ENCODE data around the gene CAGE1.

The CAGE1 gene

DNA sequence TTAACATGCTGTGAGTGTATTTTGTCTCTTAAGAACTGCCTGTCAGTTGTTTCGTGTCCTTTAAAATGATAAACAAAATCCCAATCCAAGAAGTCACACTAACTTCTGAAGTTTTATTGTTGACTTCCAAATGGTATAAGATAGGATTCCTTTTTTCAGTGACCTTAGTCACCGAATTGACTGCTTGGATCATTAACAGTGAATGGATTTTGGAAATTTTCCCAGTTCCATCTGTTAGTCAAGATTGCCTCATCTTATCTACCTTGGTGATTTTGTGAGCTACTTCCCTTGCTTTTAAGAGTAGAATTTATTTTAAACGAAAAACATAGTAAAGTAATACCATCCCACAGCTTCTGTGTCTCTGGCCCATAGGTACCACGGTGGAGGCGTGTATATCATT is 15.0 kb upstream of the CAGE1 start:
- TF ChIP-seq, protein P1, sequence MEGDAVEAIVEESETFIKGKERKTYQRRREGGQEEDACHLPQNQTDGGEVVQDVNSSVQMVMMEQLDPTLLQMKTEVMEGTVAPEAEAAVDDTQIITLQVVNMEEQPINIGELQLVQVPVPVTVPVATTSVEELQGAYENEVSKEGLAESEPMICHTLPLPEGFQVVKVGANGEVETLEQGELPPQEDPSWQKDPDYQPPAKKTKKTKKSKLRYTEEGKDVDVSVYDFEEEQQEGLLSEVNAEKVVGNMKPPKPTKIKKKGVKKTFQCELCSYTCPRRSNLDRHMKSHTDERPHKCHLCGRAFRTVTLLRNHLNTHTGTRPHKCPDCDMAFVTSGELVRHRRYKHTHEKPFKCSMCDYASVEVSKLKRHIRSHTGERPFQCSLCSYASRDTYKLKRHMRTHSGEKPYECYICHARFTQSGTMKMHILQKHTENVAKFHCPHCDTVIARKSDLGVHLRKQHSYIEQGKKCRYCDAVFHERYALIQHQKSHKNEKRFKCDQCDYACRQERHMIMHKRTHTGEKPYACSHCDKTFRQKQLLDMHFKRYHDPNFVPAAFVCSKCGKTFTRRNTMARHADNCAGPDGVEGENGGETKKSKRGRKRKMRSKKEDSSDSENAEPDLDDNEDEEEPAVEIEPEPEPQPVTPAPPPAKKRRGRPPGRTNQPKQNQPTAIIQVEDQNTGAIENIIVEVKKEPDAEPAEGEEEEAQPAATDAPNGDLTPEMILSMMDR (IDR thresholded peaks at IDR 0.05; ENCODE audit: insufficient read depth, low read length, missing control alignments): no peak
- no peak for DNase-seq (ENCODE audit: low read depth, low spot score)
- POLR2A ChIA-PET: interaction anchor here (0.8 kb wide), 1 partner anchor 113 kb away, joined by 3 read pairs; no protein-coding TSS in a partner anchor
- H3K4me3 ChIP-seq (ENCODE audit: low read depth, low read length): no peak overlapping the region
- CTCF ChIA-PET: no interaction called here

DNA sequence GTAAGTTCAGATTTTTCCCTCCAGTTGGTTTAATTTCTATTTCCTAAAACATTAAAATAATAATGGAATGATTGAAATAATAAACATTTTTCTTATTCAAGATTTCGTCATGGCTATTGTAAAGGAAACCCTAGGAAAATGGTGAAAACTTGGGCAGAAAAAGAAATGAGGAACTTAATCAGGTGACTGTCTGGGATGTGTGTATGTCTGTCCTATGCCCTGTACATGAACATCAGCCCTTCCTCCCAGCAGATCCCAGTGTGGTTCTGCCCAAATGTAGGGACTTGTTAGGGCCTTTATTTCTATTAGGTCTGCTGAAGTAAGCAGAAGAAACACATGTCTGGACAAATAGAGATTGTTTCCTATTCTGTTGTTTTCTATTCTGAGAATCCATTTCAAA is 13.2 kb upstream of the CAGE1 start:
- TF ChIP-seq, protein P1 (IDR thresholded peaks at IDR 0.05; ENCODE audit: insufficient read depth, low read length, missing control alignments): no peak
- no peak for DNase-seq (ENCODE audit: low read depth, low spot score)
- no peak overlapping the region for H3K4me3 ChIP-seq (ENCODE audit: low read depth, low read length)
- ChIA-PET POLR2A (no interaction called here), CTCF (no interaction called here)

DNA sequence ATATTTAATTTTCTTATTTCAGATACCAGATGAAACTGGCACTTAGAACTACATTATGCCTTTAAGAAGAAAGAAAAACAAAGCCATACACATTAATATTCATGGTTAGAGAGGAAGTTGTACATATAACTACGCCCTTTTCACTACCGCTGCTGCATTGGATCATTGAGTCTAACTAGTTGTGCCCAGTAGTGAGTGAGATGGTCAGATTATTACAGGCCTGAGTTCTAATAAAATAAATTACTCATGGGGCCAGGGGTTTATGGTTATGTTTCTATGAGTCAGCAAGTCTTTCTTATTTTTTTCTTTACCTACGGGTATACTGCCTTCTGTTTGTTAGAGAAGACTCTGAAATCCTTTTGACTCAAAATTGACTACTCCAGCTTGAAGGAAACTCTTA is 11.5 kb upstream of the CAGE1 start:
- H3K4me3 ChIP-seq (ENCODE audit: low read depth, low read length): no peak overlapping the region
- CTCF ChIA-PET: interaction anchor here (1.4 kb wide), 1 partner anchor 10 kb away, joined by 3 read pairs; no protein-coding TSS in a partner anchor
- no peak for DNase-seq (ENCODE audit: low read depth, low spot score)
- POLR2A ChIA-PET: no interaction called here
- TF ChIP-seq, protein P1 (IDR thresholded peaks at IDR 0.05; ENCODE audit: insufficient read depth, low read length, missing control alignments): no peak

DNA sequence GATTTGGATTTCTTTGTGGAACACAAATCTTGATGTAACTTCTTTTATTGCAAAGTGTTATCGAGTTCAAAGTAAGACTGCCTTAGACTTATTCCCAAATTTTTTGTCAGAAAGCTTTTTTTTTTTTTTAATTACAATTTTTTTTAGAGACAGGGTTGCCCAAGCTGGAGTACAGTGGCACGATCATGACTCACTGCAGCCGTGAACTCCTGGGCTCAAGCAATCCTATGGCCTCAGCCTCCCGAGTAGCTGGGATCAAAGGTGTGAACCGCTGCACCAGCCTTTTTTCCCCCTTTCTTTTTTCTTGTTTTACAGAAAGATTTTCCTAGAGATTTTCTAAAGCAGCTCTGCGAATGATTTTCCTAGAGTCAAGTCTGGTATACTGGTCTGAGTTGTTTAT is 2.9 kb upstream of the CAGE1 start:
- H3K4me3 ChIP-seq (ENCODE audit: low read depth, low read length): no peak overlapping the region
- POLR2A ChIA-PET: no interaction called here
- DNase-seq (ENCODE audit: low read depth, low spot score): no peak
- TF ChIP-seq, protein P1 (IDR thresholded peaks at IDR 0.05; ENCODE audit: insufficient read depth, low read length, missing control alignments): no peak
- CTCF ChIA-PET: interaction anchor here (0.5 to 2.3 kb wide), 2 partner anchors 188 to 223 kb away, joined by 3 to 9 read pairs; no protein-coding TSS in a partner anchor

DNA sequence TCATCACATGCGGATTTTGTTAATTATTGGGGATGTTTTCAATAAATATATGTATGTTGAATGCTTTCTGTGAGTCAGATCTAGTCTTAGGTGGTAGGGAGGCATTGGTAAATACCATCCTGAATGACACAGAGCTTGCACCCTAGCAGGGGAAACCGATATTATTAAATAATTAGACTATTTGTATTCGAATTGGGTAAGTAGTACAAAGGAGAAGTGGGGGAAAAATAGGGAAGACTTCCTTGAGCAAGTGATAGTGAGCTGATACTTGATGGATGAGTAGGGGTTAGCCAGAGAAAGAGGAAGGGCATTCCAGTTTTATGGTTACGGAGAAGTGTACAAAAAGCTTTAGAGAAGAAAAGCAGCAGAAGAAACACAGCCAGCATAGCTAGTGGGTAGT is 1.6 kb upstream of the CAGE1 start:
- CTCF ChIA-PET: interaction anchor here (1.0 to 2.3 kb wide), 6 partner anchors 10 to 667 kb away, joined by 3 to 9 read pairs (median 3); no protein-coding TSS in a partner anchor
- POLR2A ChIA-PET: no interaction called here
- no peak for DNase-seq (ENCODE audit: low read depth, low spot score)
- peak overlapping the region; percentile 88 for H3K4me3 ChIP-seq (ENCODE audit: low read depth, low read length)
- TF ChIP-seq, protein P1 (IDR thresholded peaks at IDR 0.05; ENCODE audit: insufficient read depth, low read length, missing control alignments): no peak

DNA sequence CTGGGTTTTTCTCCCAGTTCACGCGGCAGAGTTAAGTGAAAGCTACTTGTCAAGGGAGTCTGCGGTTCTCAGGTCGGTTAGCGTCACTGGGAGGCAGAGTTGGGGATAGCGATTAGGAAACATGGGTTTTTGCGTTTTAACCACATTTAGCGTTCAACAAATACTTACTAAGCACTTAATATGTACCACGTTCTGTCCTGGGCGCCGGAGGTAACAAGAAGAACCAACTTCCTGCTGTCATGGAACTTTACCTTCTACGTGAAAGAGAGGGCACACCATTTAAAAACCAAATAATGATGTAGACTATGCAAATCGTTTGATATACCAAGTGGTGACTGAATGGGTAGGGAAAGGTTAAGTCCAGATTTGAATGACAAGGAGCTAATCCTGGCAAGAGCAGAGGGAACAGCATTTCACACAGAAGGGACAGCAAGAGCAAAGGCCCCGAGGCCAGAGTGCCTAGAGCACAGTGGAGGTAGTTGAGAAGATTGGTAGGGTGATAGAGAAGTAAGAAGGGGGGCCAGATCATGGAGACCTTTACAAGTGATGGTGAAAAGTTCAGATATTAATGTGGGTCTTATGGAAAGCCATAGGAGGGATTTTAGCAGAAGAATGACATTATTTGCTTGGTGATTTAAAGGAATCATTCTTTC is 810 bp upstream of the CAGE1 start:
- H3K4me3 ChIP-seq (ENCODE audit: low read depth, low read length): peak overlapping the region; percentile 88
- ChIA-PET POLR2A (interaction anchor here (0.6 to 1.5 kb wide), 10 partner anchors 9 to 199 kb away, joined by 3 to 6 read pairs (median 3); partner anchors contain the start of gene SNRNP48), CTCF (interaction anchor here (0.6 to 2.3 kb wide), 8 partner anchors 11 to 667 kb away, joined by 3 to 9 read pairs (median 3); no protein-coding TSS in a partner anchor)
- peak; percentile 24 for DNase-seq (ENCODE audit: low read depth, low spot score)
- TF ChIP-seq, protein P1 (IDR thresholded peaks at IDR 0.05; ENCODE audit: insufficient read depth, low read length, missing control alignments): no peak

All from AG04449 (cell line).